ENCODE results near the gene CAMKK1.
A peak's percentile ranks its signal among the peaks of the same experiment; 100 is the strongest.

Gene CAMKK1

DNA sequence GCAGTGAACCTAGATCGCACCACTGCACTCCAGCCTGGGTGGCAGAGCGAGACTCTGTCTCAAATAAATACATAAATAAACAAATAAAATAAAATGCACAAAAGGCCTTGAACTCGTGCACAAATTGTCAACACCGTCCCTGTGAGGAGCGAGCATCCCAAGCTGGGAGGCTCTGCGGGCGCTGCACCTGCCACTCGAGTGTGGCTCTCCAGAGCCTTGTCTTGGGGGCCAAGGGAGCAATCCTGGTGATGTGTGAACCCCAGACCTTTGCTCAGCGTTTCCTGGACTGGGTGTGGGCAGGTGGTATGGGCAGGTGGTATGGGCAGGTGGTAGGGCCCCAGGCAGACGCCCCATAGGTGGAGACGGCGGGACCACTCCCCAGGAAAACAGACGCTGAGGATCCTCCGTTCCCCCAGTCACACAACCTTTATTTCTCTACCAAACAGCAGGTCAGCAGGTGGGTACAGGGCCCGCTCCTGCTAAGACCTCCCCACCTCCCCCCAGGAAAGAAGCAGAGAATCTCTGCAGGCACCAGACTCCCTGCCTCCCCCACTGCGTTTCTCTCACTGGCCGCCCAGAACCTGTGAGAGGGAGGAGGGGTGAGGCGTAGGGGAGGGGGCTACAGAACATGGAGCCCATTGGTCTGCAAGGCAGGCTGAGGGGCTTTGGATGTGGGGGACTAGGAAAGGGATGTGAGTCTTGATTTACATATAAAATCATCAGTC lies 30.8 kb upstream of the CAMKK1 start:
- H3K36me3 Mint-ChIP-seq = no peaks in the 10 kb centered on the region
- H3K27me3 Mint-ChIP-seq = no peaks in the 10 kb centered on the region
- H3K4me3 Mint-ChIP-seq = no peak overlapping the region
- peaks cover 2% of the 10 kb centered on the region for H3K4me1 Mint-ChIP-seq (ENCODE audit: low read depth)
- H3K27ac Mint-ChIP-seq = no peak overlapping the region
- no peaks in the 10 kb centered on the region for H3K9me3 Mint-ChIP-seq (ENCODE audit: low read depth)

DNA sequence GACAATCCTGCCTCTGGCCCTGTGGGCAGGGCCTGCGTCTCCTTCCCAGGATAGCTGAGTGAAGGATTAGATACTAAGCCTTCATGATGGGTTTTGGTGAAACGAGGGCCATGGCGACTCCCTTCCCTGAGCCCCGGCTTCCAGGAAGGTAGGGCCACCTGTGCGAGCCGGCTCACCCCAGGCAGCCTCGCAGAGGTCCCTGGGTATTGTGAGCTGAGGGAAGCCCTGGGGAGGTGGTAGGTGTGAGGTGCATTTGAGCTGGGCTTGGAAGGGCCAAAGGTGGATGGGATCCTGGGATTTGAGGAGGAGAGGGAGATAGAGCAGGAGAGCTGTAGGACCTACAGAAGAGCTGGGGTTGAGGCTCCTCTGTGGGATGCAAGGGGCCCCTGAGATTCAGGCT lies 29.9 kb upstream of the CAMKK1 start:
- no peaks in the 10 kb centered on the region for H3K9me3 Mint-ChIP-seq (ENCODE audit: low read depth)
- no peak overlapping the region for H3K4me3 Mint-ChIP-seq
- H3K27me3 Mint-ChIP-seq = no peaks in the 10 kb centered on the region
- no peak overlapping the region for H3K27ac Mint-ChIP-seq
- peaks cover 4% of the 10 kb centered on the region for H3K4me1 Mint-ChIP-seq (ENCODE audit: low read depth)
- no peaks in the 10 kb centered on the region for H3K36me3 Mint-ChIP-seq

DNA sequence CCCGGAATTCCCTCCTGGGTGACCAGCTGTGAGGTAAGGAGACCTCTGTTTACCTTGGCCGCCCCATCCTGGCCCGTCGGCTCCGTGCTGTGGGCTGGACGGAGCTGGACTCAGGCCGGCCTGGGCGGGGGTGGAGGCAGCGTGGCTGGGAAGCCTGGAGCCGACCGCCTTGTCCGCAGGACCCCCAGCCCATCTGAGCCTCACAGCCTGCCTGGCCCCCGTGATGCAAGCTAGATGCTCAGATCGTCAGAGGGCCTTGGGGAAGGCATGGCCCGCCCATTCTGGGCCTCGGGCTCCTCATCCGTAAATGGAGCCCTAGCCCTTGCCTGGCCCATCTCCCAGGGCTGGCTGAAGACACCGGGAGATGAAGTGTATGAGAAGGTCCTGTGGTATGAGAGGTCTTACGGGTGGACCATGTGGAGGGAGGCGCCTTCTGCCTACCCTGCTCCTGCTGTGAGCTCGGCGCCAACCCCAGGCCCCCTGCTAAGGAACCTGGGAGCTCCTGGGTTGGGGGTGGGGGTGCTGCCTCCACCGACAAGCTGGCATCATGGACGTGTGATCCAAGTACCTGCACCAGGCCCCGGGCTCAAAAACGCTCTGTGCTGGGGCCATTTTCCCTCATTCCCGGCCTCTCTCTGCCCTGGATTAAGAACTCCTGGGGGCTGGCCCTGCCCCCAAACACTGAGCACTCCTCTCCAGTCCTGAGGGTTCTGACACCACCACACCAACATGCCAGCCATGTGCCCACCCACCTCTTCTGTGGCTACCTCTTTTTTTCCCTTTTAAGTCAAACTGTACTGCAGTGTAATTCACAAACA lies 28.9 kb upstream of the CAMKK1 start:
- Mint-ChIP-seq H3K36me3 (no peaks in the 10 kb centered on the region), H3K4me3 (no peak overlapping the region), H3K4me1 (ENCODE audit: low read depth) (peaks cover 11% of the 10 kb centered on the region), H3K9me3 (ENCODE audit: low read depth) (no peaks in the 10 kb centered on the region), H3K27me3 (no peaks in the 10 kb centered on the region), H3K27ac (no peak overlapping the region)

DNA sequence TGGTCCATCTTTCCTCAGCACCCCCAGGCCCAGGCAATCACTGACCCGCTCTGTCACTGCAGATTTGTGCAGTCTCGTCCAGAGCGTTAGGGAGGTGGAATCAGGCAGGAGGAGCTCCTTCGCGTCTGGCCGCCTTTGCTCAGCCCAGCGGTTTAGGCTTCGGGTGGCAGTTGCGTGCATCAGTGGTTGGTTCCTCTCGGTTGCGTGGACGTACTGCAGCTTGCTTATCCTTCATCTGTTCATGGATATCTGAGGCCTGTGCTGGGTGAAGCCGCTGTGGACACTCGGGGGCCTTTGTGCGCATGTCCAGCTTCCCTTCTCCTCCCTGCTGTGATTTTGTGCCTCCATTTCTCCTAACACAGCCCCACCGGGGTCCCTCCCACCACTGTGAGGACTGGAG lies 28.2 kb upstream of the CAMKK1 start:
- Mint-ChIP-seq H3K9me3 (ENCODE audit: low read depth) (no peaks in the 10 kb centered on the region), H3K4me3 (no peak overlapping the region), H3K27me3 (no peaks in the 10 kb centered on the region), H3K36me3 (no peaks in the 10 kb centered on the region), H3K4me1 (ENCODE audit: low read depth) (peaks cover 14% of the 10 kb centered on the region), H3K27ac (no peak overlapping the region)

DNA sequence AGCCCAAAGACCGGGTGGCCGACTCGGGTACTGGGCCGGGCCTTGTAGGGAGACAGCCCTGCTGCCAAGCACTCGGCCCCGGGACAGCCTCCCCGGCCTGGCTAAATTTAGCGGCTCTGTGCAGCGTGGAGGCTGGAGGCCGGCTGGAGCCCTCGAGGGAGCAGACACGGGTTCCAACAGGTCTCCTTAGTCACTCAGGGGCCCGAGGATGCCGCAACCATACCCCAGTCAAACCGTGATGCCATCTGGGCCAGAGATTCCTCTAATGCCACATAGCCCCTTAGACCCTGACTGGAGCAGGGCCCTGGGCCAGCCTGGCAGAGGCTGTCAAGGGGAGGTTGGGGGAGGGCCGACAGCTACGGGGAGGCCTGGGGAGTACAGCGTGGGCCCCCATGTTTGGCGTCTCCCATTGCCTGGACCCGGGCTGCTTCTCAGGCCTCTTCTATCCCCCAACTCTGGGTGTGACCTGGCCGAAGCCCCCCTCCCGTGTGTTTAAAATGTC lies 26.3 kb upstream of the CAMKK1 start:
- no peaks in the 10 kb centered on the region for H3K36me3 Mint-ChIP-seq
- no peaks in the 10 kb centered on the region for H3K27me3 Mint-ChIP-seq
- no peaks in the 10 kb centered on the region for H3K9me3 Mint-ChIP-seq (ENCODE audit: low read depth)
- H3K4me1 Mint-ChIP-seq (ENCODE audit: low read depth) = peaks cover 29% of the 10 kb centered on the region
- H3K4me3 Mint-ChIP-seq = no peak overlapping the region
- no peak overlapping the region for H3K27ac Mint-ChIP-seq

DNA sequence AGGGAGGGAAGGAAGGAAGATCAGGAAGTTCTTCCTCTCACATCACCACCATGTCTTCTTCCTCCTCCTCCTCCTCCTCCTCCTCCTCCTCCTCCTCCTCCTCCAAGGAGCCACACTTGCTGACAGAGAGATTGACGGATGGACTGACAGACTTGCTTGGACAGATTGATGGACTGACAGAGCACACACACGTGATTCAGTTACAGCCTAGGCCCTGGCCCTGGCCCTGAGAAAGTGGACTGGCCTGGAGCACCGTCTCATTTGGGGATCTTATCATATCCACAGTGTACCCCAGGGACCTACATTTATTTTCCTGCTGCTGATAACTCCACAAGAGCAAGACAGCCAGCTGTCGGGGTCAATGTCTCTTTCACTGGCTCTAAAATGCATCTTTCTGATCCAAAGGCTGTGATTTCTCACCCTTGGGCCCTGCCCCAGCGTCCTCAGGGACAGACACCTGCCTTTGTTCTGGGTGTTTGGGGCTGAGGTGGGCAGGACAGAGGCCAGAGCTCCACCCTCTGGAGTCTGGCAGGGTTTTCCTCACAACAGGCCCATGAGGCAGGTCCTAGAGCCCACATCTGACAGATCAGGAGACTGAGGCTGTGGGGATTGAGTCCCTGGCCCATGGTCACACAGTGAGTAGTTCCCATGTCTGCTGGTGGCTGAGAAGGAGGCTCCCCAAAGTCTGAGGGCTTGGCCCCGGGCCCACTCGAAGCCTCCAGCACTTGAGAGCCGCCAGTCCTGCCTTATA lies 25.7 kb upstream of the CAMKK1 start:
- Mint-ChIP-seq H3K4me3 (no peak overlapping the region), H3K27me3 (no peaks in the 10 kb centered on the region), H3K36me3 (no peaks in the 10 kb centered on the region), H3K9me3 (ENCODE audit: low read depth) (no peaks in the 10 kb centered on the region), H3K4me1 (ENCODE audit: low read depth) (peaks cover 36% of the 10 kb centered on the region), H3K27ac (peak overlapping the region; percentile 41)

DNA sequence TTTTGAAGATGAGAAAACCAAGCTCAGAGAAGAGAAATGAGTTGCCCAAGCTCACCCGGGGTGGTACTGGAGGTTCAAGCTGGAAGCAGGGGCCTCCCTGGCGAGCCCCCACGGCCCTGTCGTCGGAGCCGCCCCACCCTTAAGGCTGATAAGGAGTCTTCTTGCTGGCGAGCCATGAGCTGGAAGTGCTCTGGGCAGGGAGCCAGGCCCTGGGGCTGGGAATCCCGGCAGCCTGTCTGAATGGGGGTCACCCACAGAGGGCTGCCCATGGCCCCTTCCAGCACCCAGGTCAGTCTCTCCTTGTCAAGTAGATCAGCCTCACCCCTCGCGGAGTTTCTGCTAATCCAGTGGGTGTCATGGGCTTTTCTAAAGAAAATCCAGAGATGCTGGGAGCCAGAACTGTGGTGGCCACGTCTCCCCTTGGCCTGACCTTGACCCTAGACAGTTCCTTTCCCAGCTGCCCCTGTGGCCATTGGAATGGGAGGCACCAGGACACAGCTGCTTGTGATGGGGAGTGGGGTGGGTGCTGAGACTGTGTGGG lies 24.6 kb upstream of the CAMKK1 start:
- Mint-ChIP-seq H3K27ac (no peak overlapping the region), H3K9me3 (ENCODE audit: low read depth) (no peaks in the 10 kb centered on the region), H3K4me3 (no peak overlapping the region), H3K27me3 (no peaks in the 10 kb centered on the region), H3K4me1 (ENCODE audit: low read depth) (peaks cover 37% of the 10 kb centered on the region), H3K36me3 (no peaks in the 10 kb centered on the region)

DNA sequence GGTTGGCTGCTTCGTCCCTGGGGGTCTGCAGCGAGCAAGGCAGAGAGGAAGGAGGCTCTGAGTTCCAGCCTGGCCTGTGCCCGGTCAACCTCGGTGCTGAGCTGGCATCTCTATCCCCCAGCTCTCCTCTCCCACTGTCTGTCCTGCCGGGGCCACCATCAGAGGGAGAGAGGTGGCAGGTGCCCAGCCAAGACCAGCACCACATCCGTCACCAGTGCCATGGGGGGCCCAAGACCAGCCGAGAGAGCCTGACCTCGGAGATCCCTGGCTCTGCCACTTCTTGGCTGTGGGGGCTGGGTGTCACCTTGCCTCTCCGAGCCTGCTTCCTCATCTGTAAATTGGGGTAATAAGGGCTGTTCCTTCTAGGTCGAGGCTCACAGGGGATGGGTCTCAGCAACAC lies 24.0 kb upstream of the CAMKK1 start:
- Mint-ChIP-seq H3K4me1 (ENCODE audit: low read depth) (peaks cover 38% of the 10 kb centered on the region), H3K4me3 (no peak overlapping the region), H3K27me3 (no peaks in the 10 kb centered on the region), H3K27ac (peak overlapping the region; percentile 41), H3K36me3 (no peaks in the 10 kb centered on the region), H3K9me3 (ENCODE audit: low read depth) (no peaks in the 10 kb centered on the region)

DNA sequence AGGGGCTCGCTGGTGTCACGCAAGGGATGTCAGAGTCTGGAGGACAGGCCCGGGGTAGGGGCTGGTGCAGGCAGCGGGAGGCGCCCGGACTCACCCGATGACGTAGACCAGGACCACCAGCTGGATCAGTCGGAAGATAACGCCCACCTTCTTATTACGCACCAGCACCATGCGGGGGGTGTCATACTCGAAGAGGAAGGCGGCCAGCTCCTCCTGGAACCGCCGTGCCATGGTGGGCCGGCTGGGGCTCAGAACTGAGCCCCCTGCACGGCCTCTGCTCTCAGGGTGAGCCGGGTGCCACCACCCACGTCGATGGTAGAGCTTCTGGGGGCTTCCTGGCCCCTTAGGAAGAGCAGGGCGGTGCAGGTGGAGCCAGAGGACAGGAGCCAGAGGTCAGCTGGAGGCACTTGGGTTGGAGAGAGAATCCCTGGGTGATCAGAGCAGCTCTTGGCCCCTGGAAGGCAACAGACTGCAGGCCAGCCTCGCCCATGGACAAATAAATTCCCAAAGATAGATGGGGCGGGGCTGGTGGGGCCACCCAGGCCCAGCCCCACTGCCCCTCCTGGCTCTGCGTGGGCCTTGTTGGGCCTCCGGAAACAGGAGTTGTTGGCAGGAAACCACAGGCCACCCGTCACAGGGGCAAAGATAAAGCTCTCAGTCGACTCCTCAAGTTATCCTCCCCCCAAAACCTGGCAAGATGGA lies 23.3 kb upstream of the CAMKK1 start, which contains the start of gene P2RX1:
P2RX1 (minus strand) TSS at position 471 of the 702 bp plus-strand sequence; CDS start at position 231, 240 bp downstream.
- Mint-ChIP-seq H3K27ac (peak within 1 kb of the TSS; percentile 41), H3K4me3 (no peak within 1 kb of the TSS), H3K27me3 (no peaks in the 10 kb centered on the region), H3K4me1 (ENCODE audit: low read depth) (peaks cover 44% of the 10 kb centered on the region), H3K36me3 (no peaks in the 10 kb centered on the region), H3K9me3 (ENCODE audit: low read depth) (no peaks in the 10 kb centered on the region)

DNA sequence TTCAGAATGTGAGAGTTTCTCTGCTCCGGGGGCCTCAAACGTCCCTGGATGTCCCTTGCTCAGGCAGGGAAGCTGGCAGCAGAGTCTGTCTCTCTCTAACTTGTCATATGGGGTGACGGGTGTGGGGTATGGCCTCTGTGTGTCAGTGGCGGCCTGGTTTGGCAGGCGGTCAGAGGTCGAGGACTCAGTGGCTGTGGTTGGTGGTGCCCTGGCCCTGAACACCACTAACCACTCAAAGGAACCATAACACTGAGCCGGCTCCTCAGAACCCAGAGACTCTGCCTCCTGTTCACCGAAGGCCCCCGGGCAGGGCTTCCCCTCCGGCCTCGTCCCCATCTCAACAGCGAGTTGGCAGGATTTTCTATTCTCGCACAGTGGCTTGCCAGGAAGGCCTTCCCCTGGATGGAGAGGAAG lies 22.7 kb upstream of the CAMKK1 start:
- no peaks in the 10 kb centered on the region for H3K36me3 Mint-ChIP-seq
- H3K27me3 Mint-ChIP-seq = no peaks in the 10 kb centered on the region
- peak overlapping the region; percentile 41 for H3K27ac Mint-ChIP-seq

DNA sequence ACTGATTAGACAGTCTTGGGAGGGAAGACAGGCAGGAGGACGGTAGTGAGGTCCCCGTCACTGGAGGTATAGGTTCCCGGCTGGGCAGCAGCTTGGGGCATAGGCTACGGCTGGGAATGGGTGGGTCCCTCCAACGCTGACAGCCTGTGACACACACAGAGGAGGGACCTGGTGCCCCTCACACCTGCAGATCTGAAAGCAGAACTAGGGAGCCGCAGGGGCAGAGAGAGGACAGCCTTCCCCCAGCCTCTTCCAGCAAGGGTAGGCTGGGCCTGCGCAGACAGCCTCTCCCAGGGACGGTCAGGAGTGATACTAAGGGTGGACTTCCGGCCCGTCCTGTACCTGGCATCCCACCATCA lies 21.4 kb upstream of the CAMKK1 start:
- peaks cover 47% of the 10 kb centered on the region for H3K4me1 Mint-ChIP-seq (ENCODE audit: low read depth)
- H3K27me3 Mint-ChIP-seq = no peaks in the 10 kb centered on the region
- H3K27ac Mint-ChIP-seq = no peak overlapping the region
- no peaks in the 10 kb centered on the region for H3K9me3 Mint-ChIP-seq (ENCODE audit: low read depth)
- H3K4me3 Mint-ChIP-seq = no peak overlapping the region
- H3K36me3 Mint-ChIP-seq = no peaks in the 10 kb centered on the region

More for the DNA sequence above, 22.7 kb upstream of the CAMKK1 start:
- H3K4me1 Mint-ChIP-seq (ENCODE audit: low read depth) = peaks cover 47% of the 10 kb centered on the region
- no peaks in the 10 kb centered on the region for H3K9me3 Mint-ChIP-seq (ENCODE audit: low read depth)
- H3K4me3 Mint-ChIP-seq = no peak overlapping the region

DNA sequence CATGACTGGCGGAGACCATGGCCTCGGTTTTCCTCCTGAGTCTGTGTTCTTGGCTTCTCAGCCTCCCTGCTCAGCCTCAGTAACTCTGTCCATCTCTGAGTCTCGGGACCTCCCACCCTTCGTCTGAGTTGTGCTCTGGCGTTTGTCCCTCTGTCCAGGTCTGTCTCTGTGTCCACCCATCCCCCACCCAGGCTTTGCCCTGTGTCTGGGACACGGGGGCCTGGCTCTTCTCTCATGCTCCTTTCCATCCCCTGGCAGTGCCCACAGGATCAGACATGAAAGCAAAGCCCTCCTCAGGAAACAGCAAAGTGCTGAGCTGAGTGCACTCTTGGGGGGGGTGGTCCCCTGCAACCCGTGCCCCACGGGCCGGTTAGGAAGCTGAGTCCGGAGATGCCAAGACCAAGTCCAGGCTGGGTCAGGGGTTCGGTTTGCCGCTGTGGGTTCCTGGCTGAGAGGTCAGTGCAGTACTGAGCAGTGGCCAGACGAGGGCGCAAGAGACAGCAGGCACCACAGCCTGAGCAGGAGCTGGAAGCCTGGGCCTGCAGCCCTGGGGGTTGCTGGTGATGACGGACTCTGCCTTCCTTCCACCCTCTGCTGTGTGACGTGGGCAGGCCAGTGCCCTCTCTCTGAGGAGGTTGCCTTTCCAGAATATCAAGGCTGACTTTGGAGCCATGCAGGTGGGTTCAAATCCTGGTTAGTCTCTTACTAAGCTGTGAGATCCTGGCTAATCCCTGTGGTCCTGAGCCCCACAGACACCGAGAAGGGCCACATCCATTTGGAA lies 20.9 kb upstream of the CAMKK1 start:
- H3K4me1 Mint-ChIP-seq (ENCODE audit: low read depth) = peaks cover 47% of the 10 kb centered on the region
- no peaks in the 10 kb centered on the region for H3K36me3 Mint-ChIP-seq
- H3K9me3 Mint-ChIP-seq (ENCODE audit: low read depth) = no peaks in the 10 kb centered on the region
- H3K27me3 Mint-ChIP-seq = no peaks in the 10 kb centered on the region
- peak overlapping the region; percentile 5 for H3K4me3 Mint-ChIP-seq
- no peak overlapping the region for H3K27ac Mint-ChIP-seq

DNA sequence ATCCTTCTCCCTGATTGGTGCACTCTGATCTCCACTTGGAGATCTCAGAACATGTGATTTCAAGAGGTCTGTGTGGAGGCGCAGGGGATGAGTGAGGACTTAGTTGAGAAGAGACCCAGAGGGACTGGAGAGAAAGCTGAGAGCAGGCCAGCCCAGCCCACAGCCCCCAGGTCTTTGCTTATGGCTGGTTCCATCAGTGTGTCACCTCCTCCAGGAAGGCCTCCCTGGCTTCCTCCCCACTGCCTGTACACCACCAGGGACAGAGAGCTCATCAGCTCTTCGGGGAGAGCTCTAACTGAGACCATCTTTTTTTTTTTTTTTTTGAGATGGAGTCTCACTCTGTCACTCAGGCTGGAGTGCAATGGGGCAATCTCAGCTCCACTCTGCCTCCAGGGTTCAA lies 20.0 kb upstream of the CAMKK1 start:
- Mint-ChIP-seq H3K27me3 (no peaks in the 10 kb centered on the region), H3K9me3 (ENCODE audit: low read depth) (no peaks in the 10 kb centered on the region), H3K4me3 (no peak overlapping the region), H3K27ac (no peak overlapping the region), H3K36me3 (no peaks in the 10 kb centered on the region), H3K4me1 (ENCODE audit: low read depth) (peaks cover 45% of the 10 kb centered on the region)
